Hematopoietic multipotent progenitor cell treated with erythropoietin and hydrocortisone succinate and interleukin-3 and kit ligand, for 6 days (in vitro differentiated cells): ENCODE data around the gene STX8.

Experiments used
- DNase-seq: peaks from one replicate; pipeline ENCODE4 v3.0.0-alpha.2; 2015

Gene STX8

DNA sequence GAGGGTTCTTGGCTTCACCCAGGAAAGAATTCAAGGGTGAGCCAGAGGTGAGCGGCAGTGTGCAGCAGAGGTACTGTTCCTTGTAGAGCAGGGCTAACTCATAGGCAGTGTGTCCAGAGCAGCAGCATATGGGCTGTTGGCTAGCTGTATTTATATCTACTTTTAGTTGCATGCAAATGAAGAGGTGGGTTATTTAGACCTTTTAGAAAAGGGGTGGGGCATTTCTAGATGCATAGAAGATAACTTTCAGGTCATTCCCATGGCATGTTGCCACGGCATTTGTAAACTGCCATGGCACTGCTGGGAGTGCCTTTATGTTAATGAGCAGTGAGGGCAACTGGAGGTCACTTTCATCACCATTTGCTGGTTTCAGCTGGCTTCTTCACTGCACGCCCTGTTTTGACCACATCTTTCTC lies 141.0 kb downstream of the STX8 start:
- peak; percentile 9 for DNase-seq

DNA sequence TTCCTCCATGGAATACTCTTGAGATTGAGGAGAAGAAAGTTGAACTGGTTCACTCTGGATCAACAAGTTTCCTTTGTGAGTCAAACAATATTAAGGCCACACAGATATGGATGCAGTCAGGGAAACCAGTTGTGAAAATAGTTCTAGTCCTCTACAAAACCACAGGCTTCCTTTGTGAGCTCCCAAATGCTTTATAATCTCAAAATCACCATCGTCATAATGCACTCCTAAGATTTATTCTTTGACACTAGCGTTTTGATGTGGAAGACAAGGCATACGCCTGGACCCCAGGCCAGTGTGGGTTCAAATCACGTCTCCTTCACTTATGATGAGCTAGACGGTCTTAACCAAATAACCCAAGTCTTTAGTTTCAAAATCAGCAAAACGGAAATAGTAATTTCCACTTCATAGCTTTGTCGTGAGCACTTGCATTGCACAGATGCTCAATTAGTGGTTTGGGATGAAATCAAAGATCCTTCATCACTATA lies 142.6 kb downstream of the STX8 start:
- no peak for DNase-seq

DNA sequence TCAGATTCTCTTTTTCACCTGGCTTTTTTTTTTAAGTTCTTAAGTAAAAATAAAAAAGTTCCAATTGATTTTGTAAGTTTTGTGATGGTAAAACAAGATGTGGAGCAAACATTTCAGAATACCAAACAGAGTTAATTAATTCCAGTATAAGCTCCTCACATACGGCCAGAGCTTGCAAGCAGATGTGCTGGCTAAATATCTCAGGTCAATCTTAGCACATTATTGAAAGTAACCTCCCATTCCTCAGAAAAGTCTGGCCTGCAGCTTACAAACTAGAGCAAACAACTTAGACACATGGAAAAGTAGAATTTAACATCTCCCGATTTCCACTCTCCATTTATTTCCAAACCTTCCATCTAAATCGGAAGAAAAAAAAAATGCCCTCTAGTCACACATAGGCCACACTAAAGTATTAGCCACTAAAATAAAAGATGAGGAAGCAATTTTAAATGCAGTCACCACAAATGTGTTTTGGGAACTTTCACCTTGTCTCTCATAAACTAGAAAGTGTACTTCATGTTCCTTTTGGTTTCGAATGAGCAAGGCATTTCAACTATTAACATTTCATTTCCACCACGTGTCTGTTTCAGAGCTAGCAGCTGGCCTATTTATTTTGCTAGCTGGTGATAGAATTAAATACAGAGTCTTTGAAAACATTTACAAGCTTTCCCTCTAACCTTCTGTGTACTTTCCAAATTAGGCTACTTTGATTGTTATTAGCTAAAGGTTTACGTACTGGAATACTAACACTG lies 143.3 kb downstream of the STX8 start:
- DNase-seq = no peak

DNA sequence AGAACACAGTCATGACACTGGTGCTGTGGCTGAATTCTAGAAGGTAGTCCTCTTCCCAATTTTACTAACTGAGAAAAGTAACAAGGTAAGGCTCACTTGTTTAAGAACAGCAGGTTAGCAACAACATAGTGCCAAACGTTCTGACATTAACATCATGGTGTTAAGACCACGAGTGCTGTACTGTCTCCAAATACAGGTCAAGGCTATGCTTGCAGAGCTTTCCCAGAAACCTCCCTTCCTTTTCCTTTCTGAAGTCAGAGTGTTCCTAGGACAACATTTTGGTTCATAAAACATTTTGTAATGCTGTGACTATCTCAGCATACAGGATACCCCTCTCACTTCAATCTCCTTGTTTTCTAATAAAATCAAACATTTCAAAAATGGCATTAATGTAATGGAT lies 144.0 kb downstream of the STX8 start:
- no peak for DNase-seq

DNA sequence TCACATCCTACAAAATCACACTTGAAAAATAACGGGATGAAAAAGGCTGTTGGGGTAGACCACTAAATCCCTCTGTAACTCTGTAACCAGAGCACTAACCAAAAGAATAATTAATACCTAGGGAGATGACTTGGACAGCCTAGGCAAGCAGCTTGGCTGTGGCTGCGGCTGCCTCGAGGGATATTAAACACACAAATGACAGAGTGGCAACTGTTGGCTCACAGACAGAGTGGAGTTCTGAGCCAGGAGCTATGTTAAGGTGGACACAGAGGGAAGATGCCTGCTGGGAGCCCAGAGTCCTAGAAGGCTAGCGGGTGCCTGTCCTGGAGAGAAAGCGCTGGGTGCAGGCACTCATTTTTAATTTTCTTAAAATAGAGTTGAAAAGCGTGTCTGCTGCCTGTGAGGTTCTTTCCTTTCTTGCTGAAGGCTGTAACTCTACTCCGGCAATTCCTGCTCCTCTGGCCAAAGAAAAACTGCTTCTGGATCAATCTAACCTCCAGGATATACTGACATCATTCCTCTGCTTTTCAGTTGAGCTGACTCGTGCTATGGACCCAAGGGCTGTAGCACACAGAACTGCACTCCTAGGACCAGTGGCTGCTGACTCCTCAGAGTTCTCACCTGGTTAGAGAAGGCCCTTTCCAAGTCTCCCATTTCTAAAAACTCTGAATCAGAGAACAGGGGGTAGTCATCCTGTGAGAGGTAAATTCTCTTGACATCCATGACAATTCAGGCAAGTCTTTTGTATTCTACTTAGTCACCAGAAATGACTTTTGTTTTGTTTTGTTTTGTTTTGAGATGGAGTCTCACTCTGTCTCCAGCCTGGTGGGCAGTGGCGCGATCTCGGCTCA lies 147.9 kb downstream of the STX8 start:
- no peak for DNase-seq

DNA sequence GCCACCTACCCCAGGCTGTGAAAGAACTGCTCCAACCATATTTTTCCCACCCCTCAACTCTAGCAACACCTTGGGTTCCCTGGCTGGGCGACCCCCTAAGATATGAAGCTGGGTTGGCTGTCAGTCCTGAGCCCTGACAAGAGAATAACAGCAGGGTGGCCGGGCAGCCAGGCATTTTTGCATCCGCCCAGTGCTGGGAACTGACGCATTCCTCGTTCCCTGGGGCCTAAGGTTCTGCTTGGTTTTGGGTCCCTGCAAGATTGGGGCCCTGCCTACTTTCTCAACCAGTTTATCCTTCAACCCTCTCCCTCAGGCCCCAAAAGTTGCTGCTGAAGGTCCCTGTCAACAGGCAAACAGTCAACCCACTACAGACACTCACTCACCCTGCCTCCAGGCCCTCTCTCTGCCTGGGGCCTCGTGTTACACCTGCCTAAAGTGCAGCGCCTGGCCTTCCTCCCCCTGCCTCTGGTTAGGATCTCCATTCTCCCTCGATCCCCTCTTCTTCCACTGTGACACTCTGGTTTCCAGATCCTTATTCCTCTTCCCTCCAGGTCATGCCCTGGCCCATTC lies 151.5 kb downstream of the STX8 start:
- DNase-seq = no peak

DNA sequence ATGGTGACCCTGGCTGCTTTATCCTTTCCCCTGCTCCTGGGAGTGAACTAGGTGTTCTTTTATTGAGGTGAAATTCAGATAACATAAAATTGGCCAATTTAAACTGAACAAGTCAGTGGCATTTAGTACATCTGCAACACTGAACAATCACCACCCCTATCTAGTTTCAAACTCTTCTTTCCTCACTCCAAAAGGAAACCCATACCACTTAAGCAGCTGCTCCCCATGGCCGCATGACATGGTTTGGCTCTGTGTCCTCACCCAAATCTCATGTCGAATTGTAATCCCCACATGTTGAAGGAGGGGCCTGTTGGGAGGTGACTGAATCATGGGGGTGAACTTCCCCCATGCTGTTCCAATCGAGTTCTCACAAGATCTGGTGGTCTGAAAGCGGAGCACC lies 154.1 kb downstream of the STX8 start:
- DNase-seq = no peak

DNA sequence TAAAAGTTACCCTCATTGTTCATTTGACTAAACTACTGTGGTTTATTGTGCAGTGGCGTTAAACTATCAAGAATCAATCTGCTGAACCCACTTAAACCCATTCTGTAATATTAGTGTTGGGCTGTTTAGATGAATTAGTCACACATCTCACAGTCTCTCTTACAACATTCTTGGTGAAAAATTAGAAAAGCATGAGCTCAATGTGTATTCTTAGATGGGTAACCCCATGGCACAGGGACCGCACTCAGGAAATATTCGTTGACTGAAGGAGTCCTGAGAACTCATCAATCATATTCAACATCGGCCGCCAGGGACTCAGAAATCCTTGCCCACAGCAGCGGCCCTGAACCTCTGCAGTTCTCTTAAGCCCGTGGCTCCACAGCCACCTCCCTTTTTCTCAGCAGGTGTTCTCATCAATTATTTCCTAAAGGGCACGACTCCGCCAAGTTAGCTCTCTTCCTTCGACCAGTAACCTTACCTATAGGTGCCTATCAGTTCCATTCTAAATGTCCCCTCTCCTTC lies 155.6 kb downstream of the STX8 start:
- DNase-seq = no peak

DNA sequence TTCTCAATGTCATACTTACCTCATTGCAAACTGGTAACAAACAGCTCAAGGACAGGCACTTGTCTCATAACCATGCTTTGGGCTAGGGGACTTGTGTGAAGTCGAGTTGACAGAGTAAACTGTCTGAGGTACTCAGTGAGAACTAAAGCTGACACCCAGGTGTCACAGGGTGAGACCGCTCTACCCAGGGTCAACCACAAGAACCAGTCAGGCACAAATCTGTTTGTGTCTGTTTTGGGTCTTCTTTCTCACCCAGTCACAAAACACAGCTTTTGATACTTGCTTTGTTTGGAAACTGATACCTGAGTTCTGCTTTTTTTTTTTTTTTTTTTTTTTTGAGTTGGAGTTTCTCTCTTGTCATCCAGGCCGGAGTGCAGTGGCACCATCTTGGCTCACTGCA lies 161.1 kb downstream of the STX8 start:
- DNase-seq = no peak

DNA sequence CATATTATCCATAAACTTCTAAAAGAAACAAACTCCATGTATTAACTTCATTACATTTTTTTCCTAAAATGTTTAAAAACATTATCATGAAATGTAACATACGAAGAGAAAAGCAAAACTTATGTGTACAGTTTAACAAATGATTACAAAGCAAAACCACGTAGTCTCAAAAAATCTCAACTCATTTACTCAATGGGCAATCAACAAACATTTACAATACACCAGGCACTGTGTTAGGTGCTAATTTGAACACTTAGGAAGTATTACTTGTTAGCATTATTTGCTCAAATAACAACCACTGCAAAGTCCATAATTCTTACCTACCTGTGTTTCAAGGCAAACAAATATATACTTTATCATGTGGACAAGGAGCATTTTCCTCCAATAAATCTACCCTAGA lies 164.9 kb downstream of the STX8 start:
- DNase-seq = no peak

DNA sequence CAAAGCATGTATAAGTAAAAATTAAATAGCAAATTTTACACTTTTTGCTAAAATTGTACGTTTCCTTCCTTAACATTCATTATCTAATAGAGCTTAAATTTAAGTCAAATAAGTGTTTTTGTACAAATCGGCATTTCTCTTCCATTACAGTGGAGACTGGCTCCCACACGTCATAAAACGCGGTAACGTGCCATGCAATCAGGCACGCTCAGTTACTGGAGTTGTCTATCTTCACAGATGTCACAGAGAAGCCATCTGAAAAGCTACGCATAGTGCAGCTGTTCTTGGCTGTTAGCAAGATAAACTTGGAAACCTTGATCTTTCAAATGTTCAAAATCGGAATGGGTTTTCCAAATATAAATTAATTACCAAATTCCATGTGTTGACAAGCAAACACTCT lies 165.3 kb downstream of the STX8 start:
- DNase-seq = no peak

DNA sequence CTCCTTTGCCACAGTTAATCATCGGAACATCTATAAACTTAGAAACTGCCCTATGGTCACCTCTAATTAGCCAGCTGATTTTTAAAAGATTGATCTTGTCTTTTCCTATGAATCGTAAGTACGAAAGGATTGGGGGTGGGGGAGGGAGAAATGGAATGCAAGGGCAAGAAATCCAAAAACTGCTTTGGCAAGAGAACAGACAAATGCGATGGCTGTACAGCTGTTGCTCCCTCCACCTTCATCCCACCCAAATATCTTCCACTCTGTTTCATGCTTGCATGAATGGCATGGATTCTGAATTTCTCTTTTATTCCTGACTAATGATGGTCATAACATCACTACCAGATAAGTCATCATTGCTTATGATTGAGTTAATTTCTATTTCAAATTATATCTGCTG lies 165.7 kb downstream of the STX8 start:
- DNase-seq = no peak

DNA sequence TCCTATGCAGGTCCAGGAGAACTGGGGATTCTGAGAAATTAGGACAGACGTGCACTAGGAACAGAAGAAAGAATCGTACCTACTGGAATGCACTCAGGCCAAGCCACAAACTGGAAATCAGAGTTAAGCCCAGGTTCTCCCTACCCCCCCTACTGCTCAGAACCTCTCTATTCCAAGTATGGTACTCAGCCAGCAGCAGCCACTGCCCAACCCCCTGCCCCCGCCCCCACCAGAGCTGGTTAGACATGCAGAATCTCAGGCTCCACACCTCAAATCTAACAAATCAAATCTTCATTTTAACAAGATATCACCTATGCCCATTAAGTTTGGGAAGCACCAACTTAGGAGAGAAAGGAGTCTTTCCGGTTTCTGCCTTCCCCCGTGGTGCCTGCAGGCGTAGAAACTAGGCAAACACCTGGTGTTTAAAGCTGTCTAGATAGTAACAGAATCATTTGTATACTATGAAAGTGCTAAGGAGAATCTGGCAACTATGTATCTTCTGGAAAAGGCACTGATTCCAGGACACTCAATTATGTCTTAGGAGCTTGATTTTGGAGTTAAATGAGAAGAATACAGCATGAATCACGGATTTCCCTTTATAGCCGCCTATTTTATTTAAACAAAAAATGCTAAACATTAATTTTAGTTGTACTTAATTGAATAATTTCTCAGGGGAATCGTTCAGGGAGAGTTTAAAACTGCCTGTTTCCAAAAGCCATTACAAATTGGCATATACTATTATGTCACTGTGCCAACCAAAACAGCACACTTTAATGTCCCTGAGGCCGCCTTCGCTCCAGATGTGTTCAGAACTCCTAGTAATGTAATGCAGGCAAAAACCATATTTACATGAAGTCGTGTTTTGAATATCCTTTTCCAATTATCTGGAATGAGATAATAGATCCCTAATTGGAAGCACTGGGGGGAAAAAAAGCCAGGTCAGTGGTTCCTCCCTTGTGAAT lies 166.5 kb downstream of the STX8 start:
- no peak for DNase-seq

DNA sequence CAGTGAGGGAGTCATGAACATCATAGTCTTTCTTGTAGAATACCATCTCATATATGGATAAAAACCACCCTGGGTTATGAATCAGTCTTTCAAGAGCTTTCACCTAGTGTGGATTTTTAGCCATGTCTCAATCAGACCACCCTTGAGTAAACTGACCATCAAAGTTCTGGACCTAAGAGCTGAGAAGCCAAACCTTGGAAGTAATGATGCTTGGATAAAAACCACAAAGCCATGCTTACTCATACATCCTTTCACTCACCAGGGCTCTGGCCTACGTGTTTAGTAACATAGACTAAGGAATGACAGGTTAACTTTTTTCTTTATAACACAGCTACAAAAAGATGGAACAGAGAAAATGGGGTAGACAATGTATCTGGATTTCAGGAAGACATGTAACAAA lies 167.2 kb downstream of the STX8 start:
- no peak for DNase-seq

DNA sequence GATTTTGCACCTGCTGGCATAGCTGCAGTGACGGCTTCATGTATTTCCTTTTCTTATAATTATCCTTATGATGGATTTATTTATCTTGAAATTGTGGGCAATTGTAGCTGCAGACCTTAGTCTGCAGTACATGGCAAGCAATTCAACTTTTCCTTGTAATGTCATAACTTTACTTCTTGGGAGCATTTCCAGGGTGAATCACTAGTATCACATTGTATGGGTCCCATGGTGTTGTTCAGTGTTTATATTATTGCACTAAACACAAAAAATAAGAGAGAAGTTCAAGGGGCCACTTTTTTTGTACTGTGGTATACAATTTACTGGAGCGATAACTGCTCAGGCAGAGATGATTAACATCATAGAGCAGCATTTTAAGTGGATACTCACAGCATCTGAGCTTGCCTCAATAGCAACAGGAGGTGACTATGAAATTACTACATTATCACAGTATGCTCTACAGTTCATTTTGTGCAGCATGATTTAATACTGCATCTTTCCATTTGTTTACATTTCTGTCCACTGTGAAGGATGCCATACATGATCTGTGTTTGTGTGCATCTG lies 169.5 kb downstream of the STX8 start:
- DNase-seq = no peak

DNA sequence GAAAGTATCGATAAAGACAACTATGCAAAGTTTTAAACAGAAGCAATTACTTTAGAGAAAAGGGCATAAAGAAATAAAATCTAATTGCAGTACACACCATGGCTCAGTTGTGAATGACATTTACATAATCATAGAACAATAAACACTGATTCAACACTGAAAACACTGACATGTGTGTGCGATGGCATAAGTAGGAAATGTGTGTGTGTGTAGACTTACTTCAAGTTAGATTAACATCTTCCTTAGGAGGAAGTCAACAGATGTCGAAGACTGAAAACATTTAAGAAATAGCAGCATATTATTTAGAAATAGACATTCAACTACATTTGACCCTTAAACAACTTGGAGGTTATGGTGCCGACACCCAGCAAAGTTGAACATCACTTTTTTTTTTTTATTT lies 172.4 kb downstream of the STX8 start:
- peak; percentile 18 for DNase-seq

DNA sequence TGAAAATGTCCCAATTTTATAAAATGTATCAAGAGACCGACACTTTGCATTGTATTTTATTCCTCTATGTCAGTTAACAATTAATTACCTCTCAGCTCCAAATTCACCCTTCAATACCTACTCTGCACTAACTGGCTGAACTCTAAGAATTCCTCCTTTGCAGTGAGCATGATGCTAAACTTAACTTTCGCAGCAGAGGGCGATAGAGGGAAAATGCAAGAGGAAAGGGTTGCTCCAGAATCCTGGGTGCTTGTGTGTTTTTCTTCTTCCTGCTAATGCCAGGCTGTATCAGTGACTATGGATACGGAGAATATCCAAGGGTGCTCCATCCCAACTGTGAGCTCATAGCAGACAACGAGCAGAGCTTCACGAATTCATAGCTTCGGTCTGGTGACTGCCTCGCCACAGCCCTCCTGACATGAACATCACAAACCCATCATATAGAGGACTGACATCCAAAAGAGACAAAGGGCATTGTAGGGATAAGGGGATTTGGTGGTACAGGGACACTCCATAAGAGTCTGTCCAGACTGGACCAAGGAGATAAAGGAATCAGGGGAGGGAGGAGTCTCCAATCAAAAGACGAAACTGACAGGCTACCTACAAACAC lies 172.9 kb downstream of the STX8 start:
- DNase-seq = peak; percentile 70

DNA sequence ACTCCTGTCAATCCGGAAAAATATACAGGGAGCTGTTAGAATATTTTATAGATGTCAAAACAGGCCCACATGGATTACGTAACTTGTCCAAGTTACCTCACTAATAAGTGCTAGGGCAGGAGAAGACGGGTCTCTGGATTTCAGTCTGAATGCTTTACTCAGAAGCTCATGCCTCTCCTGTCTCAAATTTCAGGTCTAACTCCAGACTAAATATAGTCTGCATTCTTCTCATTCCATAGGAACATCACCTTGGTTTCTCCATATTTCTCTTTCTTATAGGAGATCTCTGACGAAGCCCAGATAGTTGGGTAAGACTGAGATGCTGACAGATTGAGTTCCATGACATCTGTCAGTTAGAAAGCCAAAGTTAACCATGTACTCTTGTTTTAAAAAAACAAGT lies 174.2 kb downstream of the STX8 start:
- no peak for DNase-seq

DNA sequence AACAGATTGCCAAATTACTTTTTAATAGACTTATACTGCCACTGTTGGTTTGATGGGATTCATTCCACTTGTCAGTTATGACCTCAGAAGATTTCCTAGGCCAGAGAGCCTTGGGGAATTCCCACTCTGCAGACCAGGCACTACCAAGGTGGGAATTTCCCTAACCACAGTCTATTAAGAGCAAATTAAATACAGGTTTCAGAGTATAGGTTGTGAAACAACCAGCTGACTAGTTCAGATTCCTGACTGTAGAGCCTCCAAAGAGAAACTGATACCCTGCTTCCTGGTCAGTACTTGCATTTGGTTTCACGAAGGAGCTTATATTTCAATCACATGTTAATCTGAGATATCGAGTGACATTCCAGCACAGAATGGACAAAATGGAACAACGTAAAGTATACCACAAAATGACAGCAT lies 186.5 kb downstream of the STX8 start:
- no peak for DNase-seq

DNA sequence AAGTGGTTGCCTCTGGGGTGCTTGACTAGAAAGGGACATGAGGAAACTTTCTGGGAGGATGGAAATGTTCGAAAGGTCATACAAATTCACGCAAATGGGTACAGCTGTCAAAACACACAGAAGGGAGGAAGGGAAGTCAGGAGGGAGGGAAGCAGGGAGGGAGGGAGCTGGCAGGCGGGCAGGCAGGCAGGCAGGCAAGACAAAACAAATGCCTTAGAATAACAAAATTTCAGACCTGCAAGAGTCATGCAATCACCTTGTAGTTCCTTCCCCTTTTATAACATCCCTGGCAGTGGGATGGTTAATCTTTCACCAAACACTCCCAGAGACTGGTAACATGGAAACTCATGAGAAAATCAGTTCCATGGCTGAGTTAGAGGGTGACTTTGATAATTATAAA lies 189.2 kb downstream of the STX8 start:
- DNase-seq = no peak

DNA sequence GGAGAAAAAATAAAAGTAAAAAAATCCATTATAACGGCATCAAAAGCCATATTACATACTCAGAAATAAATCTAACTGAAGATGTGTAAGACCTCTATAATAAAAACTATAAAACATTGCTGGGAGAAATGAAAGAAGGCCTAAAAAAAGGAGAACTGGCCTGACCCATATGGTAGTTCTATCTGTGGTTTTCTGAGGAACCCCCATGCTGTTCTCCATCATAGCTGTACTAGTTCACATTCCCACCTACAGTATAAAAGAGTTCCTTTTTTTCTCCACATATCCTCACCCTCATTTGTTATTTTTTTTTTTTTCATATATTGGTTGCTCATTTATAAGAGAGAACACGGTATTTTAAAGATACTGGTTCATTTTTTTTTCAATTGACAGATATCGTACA lies 191.8 kb downstream of the STX8 start:
- peak; percentile 13 for DNase-seq

DNA sequence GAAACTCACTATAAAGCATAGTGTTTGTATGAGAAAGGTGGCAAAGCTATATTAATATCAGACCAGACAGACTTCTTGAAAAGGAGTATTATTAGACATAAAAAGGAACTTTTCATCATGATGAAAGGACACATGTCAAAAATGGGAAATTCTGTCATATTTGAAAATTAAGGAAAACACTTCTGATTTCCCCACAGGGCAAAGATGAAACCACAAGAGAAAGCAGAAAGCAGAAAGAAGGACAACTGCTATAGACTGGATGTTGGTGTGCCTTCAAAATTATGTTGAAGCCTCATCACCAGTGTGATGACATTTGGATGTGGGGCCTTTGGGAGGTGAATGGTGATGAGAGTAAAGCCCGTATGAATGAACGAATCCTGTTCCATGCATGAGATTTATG lies 193.0 kb downstream of the STX8 start:
- DNase-seq = no peak
